Measurements from ENCODE around the gene ERI2.

DNA sequence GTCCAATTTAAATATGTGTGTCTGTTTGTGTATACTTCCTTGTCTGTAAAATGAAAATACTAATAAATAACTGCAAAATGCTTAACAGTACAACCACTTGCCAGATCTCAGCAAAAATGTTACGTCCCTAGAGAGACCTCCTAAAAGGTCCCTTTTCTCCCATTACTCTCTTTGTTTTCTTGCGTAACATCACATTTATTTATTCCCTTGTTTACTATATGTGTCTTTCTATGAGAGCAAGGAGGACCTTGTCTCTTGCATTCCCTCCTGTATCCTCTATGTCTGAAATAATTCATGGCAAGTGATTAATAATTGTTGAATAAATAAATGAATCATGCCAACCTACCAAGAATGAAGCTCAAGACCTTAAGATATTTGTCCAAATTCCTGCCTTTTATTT is 40.5 kb downstream of the ERI2 start:
- no peak for TF ChIP-seq NFIC (IDR thresholded peaks at IDR 0.05)
- TF ChIP-seq, protein P1, sequence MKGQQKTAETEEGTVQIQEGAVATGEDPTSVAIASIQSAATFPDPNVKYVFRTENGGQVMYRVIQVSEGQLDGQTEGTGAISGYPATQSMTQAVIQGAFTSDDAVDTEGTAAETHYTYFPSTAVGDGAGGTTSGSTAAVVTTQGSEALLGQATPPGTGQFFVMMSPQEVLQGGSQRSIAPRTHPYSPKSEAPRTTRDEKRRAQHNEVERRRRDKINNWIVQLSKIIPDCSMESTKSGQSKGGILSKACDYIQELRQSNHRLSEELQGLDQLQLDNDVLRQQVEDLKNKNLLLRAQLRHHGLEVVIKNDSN (IDR thresholded peaks at IDR 0.05), result no peak
- TF ChIP-seq, protein P2, sequence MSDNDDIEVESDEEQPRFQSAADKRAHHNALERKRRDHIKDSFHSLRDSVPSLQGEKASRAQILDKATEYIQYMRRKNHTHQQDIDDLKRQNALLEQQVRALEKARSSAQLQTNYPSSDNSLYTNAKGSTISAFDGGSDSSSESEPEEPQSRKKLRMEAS (IDR thresholded peaks at IDR 0.05), result no peak
- TF ChIP-seq TEAD4 (IDR thresholded peaks at IDR 0.05), result no peak
- no peak for TF ChIP-seq TCF12 (IDR thresholded peaks at IDR 0.05; ENCODE audit: low read depth)
- no peak for TF ChIP-seq CEBPB (IDR thresholded peaks at IDR 0.05)
- no peak for TF ChIP-seq RAD21 (IDR thresholded peaks at IDR 0.05; ENCODE audit: low read depth)
- no peak for TF ChIP-seq EP300 (IDR thresholded peaks at IDR 0.05; ENCODE audit: borderline replicate concordance)
- TF ChIP-seq, protein P3, sequence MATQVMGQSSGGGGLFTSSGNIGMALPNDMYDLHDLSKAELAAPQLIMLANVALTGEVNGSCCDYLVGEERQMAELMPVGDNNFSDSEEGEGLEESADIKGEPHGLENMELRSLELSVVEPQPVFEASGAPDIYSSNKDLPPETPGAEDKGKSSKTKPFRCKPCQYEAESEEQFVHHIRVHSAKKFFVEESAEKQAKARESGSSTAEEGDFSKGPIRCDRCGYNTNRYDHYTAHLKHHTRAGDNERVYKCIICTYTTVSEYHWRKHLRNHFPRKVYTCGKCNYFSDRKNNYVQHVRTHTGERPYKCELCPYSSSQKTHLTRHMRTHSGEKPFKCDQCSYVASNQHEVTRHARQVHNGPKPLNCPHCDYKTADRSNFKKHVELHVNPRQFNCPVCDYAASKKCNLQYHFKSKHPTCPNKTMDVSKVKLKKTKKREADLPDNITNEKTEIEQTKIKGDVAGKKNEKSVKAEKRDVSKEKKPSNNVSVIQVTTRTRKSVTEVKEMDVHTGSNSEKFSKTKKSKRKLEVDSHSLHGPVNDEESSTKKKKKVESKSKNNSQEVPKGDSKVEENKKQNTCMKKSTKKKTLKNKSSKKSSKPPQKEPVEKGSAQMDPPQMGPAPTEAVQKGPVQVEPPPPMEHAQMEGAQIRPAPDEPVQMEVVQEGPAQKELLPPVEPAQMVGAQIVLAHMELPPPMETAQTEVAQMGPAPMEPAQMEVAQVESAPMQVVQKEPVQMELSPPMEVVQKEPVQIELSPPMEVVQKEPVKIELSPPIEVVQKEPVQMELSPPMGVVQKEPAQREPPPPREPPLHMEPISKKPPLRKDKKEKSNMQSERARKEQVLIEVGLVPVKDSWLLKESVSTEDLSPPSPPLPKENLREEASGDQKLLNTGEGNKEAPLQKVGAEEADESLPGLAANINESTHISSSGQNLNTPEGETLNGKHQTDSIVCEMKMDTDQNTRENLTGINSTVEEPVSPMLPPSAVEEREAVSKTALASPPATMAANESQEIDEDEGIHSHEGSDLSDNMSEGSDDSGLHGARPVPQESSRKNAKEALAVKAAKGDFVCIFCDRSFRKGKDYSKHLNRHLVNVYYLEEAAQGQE (IDR thresholded peaks at IDR 0.05; ENCODE audit: low read depth), result no peak
- no peak for TF ChIP-seq TAF1 (IDR thresholded peaks at IDR 0.05; ENCODE audit: low read depth)
- no peak for TF ChIP-seq CREB1 (IDR thresholded peaks at IDR 0.05; ENCODE audit: low read depth)
- TF ChIP-seq ZBTB7A (IDR thresholded peaks at IDR 0.05; ENCODE audit: low read depth), result no peak
